Epithelial cell of esophagus (primary cell): ENCODE data around the gene AQP2.

Experiments
- DNase-seq: peaks from one replicate; pipeline ENCODE4 v3.0.0; 2010; ENCODE audit warnings: low read depth
- H3K4me3 ChIP-seq: 2 replicates; pipeline ENCODE4 v1.5.1; 2011; ENCODE audit warnings: mild to moderate bottlenecking, low read length, control low read depth
- TF ChIP-seq, protein P1 (sequence below): IDR thresholded peaks from 2 replicates; pipeline ENCODE4 v1.5.1; 2011; ENCODE audit warnings: low read depth, mild to moderate bottlenecking, low read length, control low read depth, inconsistent platforms; ENCODE audit not compliant: insufficient read depth; ENCODE audit errors: missing control alignments

The AQP2 gene

DNA sequence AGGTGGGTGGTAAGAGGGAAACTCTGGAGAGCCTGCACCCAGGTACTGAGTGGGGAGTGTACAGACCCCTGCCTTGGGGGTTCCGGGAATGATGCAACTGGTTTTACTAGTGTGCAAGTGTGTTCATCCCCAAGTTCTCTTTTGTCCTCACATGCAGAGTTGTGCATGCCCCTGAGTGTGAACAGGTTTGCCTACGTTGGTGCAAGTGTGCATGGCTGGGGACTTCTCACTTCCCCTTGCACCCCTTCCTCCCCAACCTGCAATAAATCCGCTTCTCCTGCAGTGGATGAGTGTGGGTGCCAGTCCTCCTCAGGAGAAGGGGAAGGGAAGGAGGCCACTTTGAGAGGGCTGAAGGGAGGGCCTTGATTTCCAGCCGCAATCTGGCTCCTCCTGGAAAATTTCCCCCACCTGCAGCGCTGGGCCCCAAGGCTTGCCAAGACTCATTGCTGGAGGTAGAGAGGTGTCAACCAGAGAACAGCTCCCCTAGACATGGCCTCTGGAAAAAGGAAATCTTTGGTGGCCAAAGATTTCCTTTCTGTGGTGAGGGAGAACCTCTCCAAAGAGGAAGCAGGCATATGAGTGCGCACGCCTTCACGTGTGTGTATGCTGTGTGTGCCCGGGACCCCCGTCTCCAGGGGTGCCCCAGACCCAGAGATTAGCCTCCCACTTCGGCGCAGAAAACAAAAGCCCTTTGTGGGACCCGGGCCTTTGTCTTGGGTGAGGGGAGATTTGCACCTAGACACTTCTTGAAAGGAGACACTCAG lies 5.5 kb downstream of the AQP2 start:
- no peak overlapping the region for H3K4me3 ChIP-seq
- DNase-seq = no peak

GRCh38 chr12:49956663-49957569 lies 6.4 kb downstream of the AQP2 start:
- DNase-seq = no peak
- TF ChIP-seq, protein P1, sequence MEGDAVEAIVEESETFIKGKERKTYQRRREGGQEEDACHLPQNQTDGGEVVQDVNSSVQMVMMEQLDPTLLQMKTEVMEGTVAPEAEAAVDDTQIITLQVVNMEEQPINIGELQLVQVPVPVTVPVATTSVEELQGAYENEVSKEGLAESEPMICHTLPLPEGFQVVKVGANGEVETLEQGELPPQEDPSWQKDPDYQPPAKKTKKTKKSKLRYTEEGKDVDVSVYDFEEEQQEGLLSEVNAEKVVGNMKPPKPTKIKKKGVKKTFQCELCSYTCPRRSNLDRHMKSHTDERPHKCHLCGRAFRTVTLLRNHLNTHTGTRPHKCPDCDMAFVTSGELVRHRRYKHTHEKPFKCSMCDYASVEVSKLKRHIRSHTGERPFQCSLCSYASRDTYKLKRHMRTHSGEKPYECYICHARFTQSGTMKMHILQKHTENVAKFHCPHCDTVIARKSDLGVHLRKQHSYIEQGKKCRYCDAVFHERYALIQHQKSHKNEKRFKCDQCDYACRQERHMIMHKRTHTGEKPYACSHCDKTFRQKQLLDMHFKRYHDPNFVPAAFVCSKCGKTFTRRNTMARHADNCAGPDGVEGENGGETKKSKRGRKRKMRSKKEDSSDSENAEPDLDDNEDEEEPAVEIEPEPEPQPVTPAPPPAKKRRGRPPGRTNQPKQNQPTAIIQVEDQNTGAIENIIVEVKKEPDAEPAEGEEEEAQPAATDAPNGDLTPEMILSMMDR = no peak
- no peak overlapping the region for H3K4me3 ChIP-seq

More for the DNA sequence above, 5.5 kb downstream of the AQP2 start:
- TF ChIP-seq, protein P1 = no peak

GRCh38 chr12:49957570-49957967 lies 7.0 kb downstream of the AQP2 start:
- DNase-seq = no peak
- H3K4me3 ChIP-seq = no peak overlapping the region
- TF ChIP-seq, protein P1 = no peak

GRCh38 chr12:49959685-49960473 lies 9.3 kb downstream of the AQP2 start:
- peak; percentile 44 for DNase-seq

DNA sequence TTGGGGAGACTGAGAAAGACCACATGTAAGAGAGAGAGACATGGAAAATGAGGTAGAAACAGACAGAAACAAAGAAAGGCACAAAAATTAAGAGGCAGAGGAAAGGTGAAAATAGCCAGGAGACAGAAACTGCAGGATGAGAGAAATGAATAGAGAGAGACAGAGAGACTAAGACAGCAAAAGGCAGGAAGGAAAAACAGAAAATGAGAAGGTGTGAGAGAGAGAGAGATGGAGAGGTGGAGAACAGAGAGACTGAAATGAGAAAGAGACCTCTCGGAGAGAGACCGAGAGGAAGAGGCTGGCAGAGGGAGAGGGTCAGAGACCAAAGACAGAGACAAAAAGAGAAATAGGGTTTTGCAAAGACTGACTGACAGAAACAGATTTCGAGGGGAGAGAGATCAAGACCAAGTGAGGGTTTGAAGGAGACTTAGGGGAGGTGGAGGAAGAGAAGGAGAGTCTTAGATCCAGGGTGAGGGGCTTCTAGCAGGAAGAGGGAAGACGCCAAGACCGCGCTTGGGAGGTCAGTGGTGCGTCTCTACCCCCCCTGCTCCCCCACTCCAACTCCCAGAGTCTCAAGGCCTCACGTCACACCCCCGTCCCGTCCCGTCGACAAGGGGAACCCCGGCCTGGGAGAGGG lies 10.1 kb downstream of the AQP2 start:
- DNase-seq = no peak
- H3K4me3 ChIP-seq = no peak overlapping the region
- TF ChIP-seq, protein P1 = no peak

More at GRCh38 chr12:49959685-49960473, 9.3 kb downstream of the AQP2 start:
- no peak overlapping the region for H3K4me3 ChIP-seq
- TF ChIP-seq, protein P1 = no peak
